G401.6 (cell line): Measurements from ENCODE around the gene GOLGA2.
"Not testable (repeated sequence)": the region's sequence is repeated elsewhere in the genome, so short reads cannot be mapped to it uniquely, and the experiment has no call there.

Source experiments
- FAIRE-seq: peaks from 2 replicates; lab custom pipeline; 2012; peaks lifted over from hg19 to GRCh38; lab: Jason Lieb, UNC

The GOLGA2 gene

GRCh38 chr9:128233817-128234406, 41.9 kb downstream of the GOLGA2 start:
- FAIRE-seq = no peak

- FAIRE-seq = no peak
Measured at GRCh38 chr9:128232528-128233428, 43.0 kb downstream of the GOLGA2 start.

DNA sequence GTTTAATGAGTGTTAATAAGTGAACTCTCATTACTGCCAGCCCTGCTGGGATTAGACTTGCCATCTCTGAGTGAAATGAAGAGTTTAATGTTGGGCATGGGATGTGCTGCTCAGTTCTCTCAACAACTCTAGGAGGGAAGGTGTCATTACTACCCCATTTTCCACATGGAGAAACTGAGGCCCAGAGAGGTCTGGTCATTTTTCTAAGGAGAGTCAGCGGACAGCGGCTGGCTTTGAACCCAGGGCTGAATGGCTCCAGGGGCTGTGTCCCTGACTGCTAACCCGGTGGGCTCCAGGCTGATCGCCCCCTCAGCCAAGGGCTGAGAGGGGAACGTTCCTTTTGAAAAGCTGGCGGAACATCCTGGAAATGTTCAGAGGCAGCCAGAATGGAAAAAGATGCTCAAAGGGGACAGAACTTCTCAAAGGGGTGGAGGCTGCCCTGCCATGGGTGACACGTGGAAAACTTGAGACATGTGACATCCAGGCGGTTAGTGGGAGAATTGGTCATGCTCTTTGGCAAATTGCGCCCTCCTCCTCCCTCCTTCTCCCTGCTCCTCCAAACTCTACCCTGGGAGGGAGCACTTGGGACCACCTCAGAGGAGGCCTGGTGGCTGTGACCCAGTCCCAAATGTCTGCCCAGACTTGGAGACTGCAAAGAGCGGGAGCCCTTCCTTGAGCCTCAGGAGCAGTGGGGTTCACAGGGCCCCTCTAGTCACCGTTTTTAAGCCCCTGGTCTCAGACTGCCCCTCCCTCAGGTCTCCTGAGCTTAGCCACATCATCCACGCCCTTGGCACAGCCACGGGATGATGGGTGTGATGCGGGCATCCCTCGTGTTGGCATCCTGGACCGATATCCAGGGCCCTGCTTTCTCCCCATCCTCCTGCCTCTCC, 43.9 kb downstream of the GOLGA2 start:
- no peak for FAIRE-seq

GRCh38 chr9:128230897-128231296, 44.9 kb downstream of the GOLGA2 start:
- not testable (repeated sequence) for FAIRE-seq

GRCh38 chr9:128226412-128226801, 49.4 kb downstream of the GOLGA2 start:
- no peak for FAIRE-seq

DNA sequence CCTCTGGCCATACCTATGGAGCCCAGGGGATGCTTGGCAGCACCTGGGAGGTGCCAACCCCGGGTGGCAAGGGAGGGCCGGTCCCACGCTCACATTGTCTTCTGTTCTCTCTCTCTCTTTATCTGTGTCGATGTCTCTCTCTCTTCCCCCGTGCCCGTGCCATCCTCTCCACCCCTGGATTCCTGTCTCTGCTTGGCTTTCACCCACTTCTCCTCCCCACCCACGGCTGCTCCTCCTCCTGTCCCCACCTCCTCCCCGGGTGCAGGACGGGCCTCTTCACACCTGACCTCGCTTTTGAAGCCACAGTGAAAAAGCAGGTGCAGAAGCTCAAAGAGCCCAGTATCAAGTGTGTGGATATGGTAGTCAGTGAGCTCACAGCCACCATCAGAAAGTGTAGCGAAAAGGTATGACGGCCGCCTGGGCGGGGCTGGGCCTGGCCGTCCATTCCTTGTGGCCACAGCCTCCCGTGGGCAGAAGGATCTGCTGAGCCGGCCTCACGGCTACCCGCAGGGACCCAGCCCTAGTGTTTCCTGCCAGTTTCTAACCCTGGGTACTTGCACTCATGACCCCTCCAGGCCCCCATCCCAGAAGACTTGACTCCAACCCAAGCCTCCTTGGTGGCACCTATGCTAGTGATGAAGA, 49.9 kb downstream of the GOLGA2 start:
- FAIRE-seq = no peak

DNA sequence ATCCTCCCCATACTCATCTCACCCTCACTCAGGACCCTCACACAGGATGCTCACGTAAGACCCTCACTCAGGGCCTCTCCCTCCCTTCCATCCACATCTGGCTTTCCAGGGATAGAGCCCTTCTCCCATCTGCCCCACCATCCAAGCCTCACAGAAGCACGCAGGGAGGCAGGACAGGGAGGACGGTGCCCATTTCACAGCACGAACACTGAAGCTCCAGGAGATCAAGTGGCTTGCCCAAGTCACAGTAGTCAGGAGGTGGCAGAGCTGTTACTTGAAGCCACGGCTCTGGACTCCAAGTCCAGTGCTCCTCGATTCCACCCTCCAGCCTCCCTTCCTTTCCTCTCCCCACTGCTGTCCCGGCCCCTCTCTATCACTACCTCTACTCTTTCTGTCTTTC, 50.9 kb downstream of the GOLGA2 start:
- FAIRE-seq = no peak

- FAIRE-seq = no peak
Measured at GRCh38 chr9:128222880-128223670, 52.7 kb downstream of the GOLGA2 start.

DNA sequence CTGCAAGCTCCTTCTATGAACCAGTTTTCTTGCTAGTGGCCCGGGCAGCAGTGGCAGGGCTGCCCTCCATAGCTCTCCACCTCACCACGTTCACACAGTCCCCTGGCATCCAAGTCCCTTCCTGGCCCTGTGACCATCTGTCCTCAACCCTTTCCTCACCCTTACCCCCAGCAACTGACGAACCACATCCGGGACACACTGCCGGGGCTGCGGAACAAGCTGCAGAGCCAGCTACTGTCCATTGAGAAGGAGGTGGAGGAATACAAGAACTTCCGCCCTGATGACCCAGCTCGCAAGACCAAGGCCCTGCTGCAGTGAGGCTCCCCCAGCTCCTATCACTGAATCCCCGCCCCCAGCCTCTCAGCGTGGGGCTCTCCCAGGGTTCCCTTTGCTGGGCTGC, 53.8 kb downstream of the GOLGA2 start:
- no peak for FAIRE-seq

DNA sequence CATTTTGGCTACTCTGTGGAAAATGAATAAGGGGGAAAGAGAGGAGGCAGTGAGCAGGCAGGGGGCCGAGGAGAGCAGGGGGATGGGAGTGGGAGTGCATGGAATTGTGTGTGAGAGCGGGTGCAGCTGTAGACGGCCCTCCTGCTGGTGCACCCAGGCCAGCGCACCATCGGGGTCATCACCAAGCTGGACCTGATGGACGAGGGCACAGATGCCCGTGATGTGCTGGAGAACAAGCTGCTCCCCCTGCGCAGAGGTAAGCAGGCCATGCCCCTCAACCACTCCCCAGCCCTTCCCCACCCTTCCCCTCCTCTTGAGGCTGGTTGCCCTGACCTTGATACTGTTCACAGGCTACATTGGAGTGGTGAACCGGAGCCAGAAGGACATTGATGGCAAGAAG, 56.0 kb downstream of the GOLGA2 start:
- FAIRE-seq = no peak

- no peak for FAIRE-seq
Measured at GRCh38 chr9:128218518-128219389, 57.1 kb downstream of the GOLGA2 start.

- FAIRE-seq = no peak
Measured at GRCh38 chr9:128218172-128218517, 57.7 kb downstream of the GOLGA2 start.

- no peak for FAIRE-seq
Measured at GRCh38 chr9:128216781-128217553, 58.8 kb downstream of the GOLGA2 start.

GRCh38 chr9:128215491-128216409, 60.1 kb downstream of the GOLGA2 start:
- FAIRE-seq = no peak

- FAIRE-seq = no peak
Measured at GRCh38 chr9:128214571-128215490, 61.0 kb downstream of the GOLGA2 start.

- no peak for FAIRE-seq
Measured at GRCh38 chr9:128213746-128214497, 61.9 kb downstream of the GOLGA2 start.

DNA sequence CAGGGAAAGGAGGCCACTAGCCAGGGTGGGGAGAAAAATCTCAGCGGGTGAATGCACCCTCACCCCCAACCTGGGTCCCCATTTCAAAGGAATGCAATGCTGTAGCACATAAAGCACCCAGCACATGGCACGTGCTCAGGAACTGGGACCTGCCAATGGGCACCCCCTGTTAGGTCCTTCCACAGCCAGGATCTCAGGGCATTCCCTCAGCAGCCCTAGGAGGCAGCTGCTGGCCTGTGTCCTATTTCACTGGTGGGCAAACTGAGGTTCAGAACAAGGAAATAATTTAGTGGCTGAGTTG, 63.9 kb downstream of the GOLGA2 start:
- FAIRE-seq = no peak
